ENCODE results near the gene SLCO4A1.

Gene SLCO4A1

DNA sequence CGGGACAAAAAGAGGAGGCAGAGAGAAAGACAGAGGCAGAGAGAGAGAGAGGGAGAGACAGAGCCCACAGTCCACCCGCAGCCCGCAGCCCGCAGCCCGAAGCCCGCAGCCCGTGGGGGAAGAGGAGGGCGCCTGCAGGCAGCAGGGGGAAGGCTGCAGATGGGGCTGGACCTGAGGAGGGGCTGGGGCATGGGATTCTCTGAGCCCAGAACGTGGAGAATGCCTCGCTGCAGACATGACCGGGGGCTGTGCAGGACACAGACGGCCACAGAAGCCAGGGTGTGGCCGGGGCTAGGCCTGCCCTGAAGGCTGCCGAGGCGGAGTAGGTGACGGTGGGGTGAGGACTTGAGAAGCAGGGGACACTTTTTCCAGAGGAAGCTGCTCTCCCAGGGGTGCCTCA, 6.5 kb upstream of the SLCO4A1 start:
- no peak for DNase-seq (ENCODE audit: low read depth)
- TF ChIP-seq CTCF (conservative IDR thresholded peaks at IDR 0.05; ENCODE audit: low read length), result no peak

GRCh38 chr20:62636446-62636845, 5.9 kb upstream of the SLCO4A1 start:
- no peak for TF ChIP-seq CTCF (conservative IDR thresholded peaks at IDR 0.05; ENCODE audit: low read length)
- H3K4me3 ChIP-seq (ENCODE audit: low read length), result no peak overlapping the region
- no peak for DNase-seq (ENCODE audit: low read depth)

More for the DNA sequence above, 6.5 kb upstream of the SLCO4A1 start:
- H3K4me3 ChIP-seq (ENCODE audit: low read length), result no peak overlapping the region

GRCh38 chr20:62637110-62637509, 5.2 kb upstream of the SLCO4A1 start:
- H3K4me3 ChIP-seq (ENCODE audit: low read length), result no peak overlapping the region
- DNase-seq (ENCODE audit: low read depth), result no peak
- no peak for TF ChIP-seq CTCF (conservative IDR thresholded peaks at IDR 0.05; ENCODE audit: low read length)

DNA sequence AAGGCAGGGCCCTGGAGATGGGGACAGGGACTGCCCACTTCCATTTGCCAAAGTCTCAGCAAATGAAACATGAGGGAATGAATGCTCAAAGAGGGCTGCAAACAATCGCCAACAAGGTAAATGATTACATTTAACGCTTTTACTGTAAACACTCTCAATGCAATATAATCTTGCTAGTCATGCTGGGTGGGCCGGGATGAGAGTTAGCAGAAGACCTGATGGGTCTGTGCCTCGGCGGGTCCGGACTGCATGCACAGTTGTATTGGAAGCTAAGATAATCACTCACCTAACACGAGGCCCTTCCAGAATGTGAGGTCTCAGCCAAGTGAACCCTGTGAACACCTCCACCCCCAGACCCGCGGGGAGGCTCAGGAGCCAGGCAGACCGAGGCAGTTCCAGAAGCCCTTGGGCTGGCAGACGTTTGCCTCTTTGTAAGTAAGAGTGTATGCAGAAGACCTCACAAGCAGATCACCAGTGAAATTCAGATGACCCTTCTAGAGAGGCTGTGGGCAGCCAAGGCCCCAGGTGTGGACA, 4.7 kb upstream of the SLCO4A1 start:
- no peak for DNase-seq (ENCODE audit: low read depth)

DNA sequence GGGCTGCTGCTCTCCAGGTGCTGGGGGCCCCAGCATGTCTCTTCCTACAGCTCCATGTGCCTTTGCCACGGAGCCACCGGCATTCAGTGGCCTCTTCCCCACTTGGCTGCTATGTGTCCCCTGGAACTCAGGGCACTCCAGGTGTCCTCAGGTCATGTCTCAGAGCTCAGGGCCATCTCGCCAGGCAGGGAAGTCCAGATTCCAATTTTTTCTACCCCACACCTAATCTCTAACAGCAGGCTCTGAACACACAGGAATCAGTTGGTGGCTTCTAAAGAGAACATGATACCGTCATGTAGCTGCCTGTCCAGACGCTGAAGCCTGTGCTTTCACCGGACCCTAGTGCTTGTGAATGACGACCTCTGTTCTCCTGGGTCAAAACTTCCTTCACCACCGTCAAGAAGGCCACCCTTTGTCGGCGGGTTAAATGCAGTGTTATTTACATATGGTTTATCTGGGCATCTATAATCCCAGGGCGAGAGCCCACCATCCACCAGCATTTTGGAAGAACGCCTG, 4.2 kb upstream of the SLCO4A1 start:
- DNase-seq (ENCODE audit: low read depth), result no peak
- H3K4me3 ChIP-seq (ENCODE audit: low read length), result no peak overlapping the region
- no peak for TF ChIP-seq CTCF (conservative IDR thresholded peaks at IDR 0.05; ENCODE audit: low read length)

More for the DNA sequence above, 4.7 kb upstream of the SLCO4A1 start:
- H3K4me3 ChIP-seq (ENCODE audit: low read length), result no peak overlapping the region
- TF ChIP-seq CTCF (conservative IDR thresholded peaks at IDR 0.05; ENCODE audit: low read length), result no peak

GRCh38 chr20:62638679-62639406, 3.5 kb upstream of the SLCO4A1 start:
- TF ChIP-seq CTCF (conservative IDR thresholded peaks at IDR 0.05; ENCODE audit: low read length), result no peak
- DNase-seq (ENCODE audit: low read depth), result no peak
- H3K4me3 ChIP-seq (ENCODE audit: low read length), result no peak overlapping the region

GRCh38 chr20:62639765-62640164, 2.5 kb upstream of the SLCO4A1 start:
- no peak overlapping the region for H3K4me3 ChIP-seq (ENCODE audit: low read length)
- no peak for DNase-seq (ENCODE audit: low read depth)
- TF ChIP-seq CTCF (conservative IDR thresholded peaks at IDR 0.05; ENCODE audit: low read length), result no peak
